Right lobe of liver (tissue), 6 donors: ENCODE data around the gene ZBTB32. TPM values are rescaled to one million over a fixed set of nuclear protein-coding genes. Genes with fewer than 3 reads are reported as not detected.

ENCODE experiments used
- ATAC-seq, 4 donors: fragments of 200-7000 bp; cut with Tn5 transposase; one replicate each; pipeline ENCODE4 v1.9.1; 2020; ENCODE audit warnings: mild to moderate bottlenecking in 4 of 4, moderate library complexity in 4 of 4
- DNase-seq, 3 donors: peaks; one replicate each; pipeline ENCODE4 v3.0.0-alpha.2; 2020
- H3K27ac ChIP-seq, 3 donors: fragments of 200-600 bp; one replicate each; pipeline ENCODE4 v1.8.0; 2022
- H3K27me3 ChIP-seq, 2 donors: fragments of 200-600 bp; one replicate each; pipeline ENCODE4 v1.8.0; 2022
- H3K36me3 ChIP-seq, 4 donors: fragments of 200-600 bp; sonication (generic) in 1 of 4; one replicate each; pipeline versions ENCODE4 v1.5.1 to v1.8.0; 2017 to 2022; ENCODE audit warnings: control low read depth in 1 of 4
- H3K4me1 ChIP-seq, 4 donors: fragments of 200-600 bp; sonication (generic) in 1 of 4; one replicate each; pipeline versions ENCODE4 v1.5.1 to v1.8.0; 2017 to 2022; ENCODE audit warnings: control low read depth in 1 of 4
- H3K4me3 ChIP-seq, 3 donors: fragments of 200-600 bp; one replicate each; pipeline ENCODE4 v1.8.0; 2022
- H3K9me3 ChIP-seq, 4 donors: fragments of 200-600 bp; sonication (generic) in 1 of 4; one replicate each; pipeline versions ENCODE4 v1.5.1 to v1.8.0; 2017 to 2022; ENCODE audit warnings: control low read depth in 1 of 4
- POLR2A ChIP-seq: fragments of 450-650 bp; IDR thresholded peaks from one replicate; pipeline ENCODE4 v1.6.1; 2017; ENCODE audit warnings: antibody characterized with exemption, mild to moderate bottlenecking
- WGBS: methylation state at CpG from one replicate; pipeline ENCODE4 v1.1.6; 2018; ENCODE audit warnings: low coverage, low lambda C conversion rate; ENCODE audit not compliant: insufficient coverage; ENCODE audit errors: missing lambda C conversion rate; 5-methylcytosine and 5-hydroxymethylcytosine counted together
- intact Hi-C, 2 donors: fragments of 100-400 bp; cut with DNase I; formaldehyde crosslinking; loops; one replicate each; pipeline versions ENCODE4 v1.11.2 to v1.14.1; 2022
- total RNA-seq, 6 experiments: library from RNA; depleted of rRNA in 2 of 6; stranded (reverse); fragments of >200 nt in 2 of 6; fragmentation: NEBNext Ultra II Directional in 3 of 6; extraction: Animal tissue kit (Norgen Biotek cat#: 25700) in 3 of 6; gene quantifications; one replicate each; pipeline versions ENCODE4 v1.1.0 to v1.2.4, GENCODE V29; 2016 to 2023
- TF ChIP-seq, protein P1 (sequence below), 4 donors: fragments of 200-600 bp in 3 of 4; fragments of 450-650 bp in 1 of 4; IDR thresholded peaks; one replicate each; pipeline versions ENCODE4 v1.5.1 to v1.8.0; 2016 to 2022; ENCODE audit warnings: antibody characterized with exemption in 4 of 4, mild to moderate bottlenecking in 2 of 4
- donor health status: DM: no; HTN: yes; CAD: no.
- donor health status: DM: no; HTN: no; CAD: no.
- donor health status: DM: no; HTN: no; CAD: no.
- donor health status: DM: no; HTN: yes; CAD: no.
- donor health status: DM: no; HTN: yes; CAD: no.

The ZBTB32 gene
- total RNA-seq, 6 experiments from 2014 or later, result 0.15 TPM; not detected in 5

DNA sequence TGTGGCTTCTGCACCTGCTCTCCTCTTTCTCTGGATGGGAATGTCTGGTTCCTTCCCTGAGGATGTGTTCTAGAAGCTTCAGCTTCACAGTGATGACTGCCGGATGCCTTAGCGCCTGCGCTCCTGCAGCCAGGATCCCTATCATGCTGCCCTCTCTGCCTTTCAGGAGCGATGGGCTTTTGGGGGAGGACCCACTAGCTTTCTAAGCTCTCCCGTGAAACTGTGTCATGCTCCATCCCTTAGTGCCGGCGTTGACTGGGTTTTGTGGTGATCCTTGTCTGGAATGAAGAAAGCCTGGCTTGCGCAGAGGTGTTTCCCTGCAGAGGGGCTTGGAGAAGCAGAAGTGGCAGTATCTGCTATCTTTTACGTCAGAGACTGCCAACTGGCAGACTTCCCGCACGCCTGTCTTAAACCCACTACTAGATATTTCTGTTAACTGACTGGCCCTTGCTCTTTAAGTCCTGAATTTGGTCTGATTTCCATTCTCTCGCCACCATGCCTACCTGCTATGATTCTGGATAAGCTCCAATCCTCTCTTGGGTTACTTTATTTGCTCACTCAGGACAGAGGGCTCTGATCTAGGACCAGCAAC is 9.6 kb downstream of the ZBTB32 start:
- TF ChIP-seq, protein P1, sequence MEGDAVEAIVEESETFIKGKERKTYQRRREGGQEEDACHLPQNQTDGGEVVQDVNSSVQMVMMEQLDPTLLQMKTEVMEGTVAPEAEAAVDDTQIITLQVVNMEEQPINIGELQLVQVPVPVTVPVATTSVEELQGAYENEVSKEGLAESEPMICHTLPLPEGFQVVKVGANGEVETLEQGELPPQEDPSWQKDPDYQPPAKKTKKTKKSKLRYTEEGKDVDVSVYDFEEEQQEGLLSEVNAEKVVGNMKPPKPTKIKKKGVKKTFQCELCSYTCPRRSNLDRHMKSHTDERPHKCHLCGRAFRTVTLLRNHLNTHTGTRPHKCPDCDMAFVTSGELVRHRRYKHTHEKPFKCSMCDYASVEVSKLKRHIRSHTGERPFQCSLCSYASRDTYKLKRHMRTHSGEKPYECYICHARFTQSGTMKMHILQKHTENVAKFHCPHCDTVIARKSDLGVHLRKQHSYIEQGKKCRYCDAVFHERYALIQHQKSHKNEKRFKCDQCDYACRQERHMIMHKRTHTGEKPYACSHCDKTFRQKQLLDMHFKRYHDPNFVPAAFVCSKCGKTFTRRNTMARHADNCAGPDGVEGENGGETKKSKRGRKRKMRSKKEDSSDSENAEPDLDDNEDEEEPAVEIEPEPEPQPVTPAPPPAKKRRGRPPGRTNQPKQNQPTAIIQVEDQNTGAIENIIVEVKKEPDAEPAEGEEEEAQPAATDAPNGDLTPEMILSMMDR (IDR thresholded peaks at IDR 0.05), result no peak
- no peak for TF ChIP-seq POLR2A
- H3K4me1 ChIP-seq, result peaks cover 0 to 12% (median 5%) of the 10 kb centered on the region in 4 donors
- H3K27me3 ChIP-seq, result no peaks in the 10 kb centered on the region
- 59% methylated on average over 7 of the region's 12 CpGs for WGBS
- no peaks in the 10 kb centered on the region for H3K9me3 ChIP-seq
- intact Hi-C loops, result no loop called here
- no peak for ATAC-seq
- no peak for DNase-seq
- H3K4me3 ChIP-seq, result no peak overlapping the region
- no peak overlapping the region for H3K27ac ChIP-seq
- H3K36me3 ChIP-seq, result no peaks in the 10 kb centered on the region

- ATAC-seq, result no peak
- H3K4me1 ChIP-seq, result peaks cover 0 to 17% (median 6%) of the 10 kb centered on the region in 4 donors
- intact Hi-C loops, result no loop called here
- 32% methylated on average over 3 of the region's 14 CpGs for WGBS
- DNase-seq, result no peak
- H3K27me3 ChIP-seq, result no peaks in the 10 kb centered on the region
- TF ChIP-seq, protein P1 (IDR thresholded peaks at IDR 0.05), result no peak
- no peak for TF ChIP-seq POLR2A
- no peaks in the 10 kb centered on the region for H3K9me3 ChIP-seq
- no peaks in the 10 kb centered on the region for H3K36me3 ChIP-seq
- H3K4me3 ChIP-seq, result no peak overlapping the region
- no peak overlapping the region for H3K27ac ChIP-seq
These were observed 10.4 kb downstream of the ZBTB32 start for GRCh38 chr19:35714601-35715354.

DNA sequence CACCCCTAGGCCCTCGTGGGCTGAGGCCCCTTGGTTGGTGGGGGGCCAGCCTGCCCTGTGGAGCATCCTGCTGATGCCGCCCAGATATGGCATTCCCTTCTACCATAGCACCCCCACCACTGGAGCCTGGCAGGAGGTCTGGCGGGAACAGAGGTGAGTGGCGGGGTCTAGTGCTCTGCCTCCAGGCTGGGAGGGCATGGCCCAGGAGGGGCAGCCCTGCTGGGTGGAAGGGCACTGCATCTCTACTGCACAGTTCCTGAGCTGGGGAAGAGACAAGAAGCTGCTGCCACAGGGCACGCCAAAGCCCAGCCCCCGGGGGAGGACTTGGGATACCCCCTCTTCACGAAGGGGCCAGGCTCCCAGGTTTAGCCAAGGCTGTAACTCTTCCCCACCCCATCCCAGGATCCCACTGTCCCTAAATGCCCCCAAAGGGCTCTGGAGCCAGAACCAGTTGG is 11.0 kb downstream of the ZBTB32 start:
- TF ChIP-seq POLR2A, result no peak
- TF ChIP-seq, protein P1 (IDR thresholded peaks at IDR 0.05), result no peak
- Histone ChIP-seq H3K27me3 (no peaks in the 10 kb centered on the region), H3K9me3 (no peaks in the 10 kb centered on the region), H3K4me1 (peaks cover 0 to 21% (median 6%) of the 10 kb centered on the region in 4 donors), H3K27ac (no peak overlapping the region), H3K36me3 (no peaks in the 10 kb centered on the region), H3K4me3 (no peak overlapping the region)
- 40% methylated on average over 1 of the region's 7 CpGs for WGBS
- DNase-seq, result peak in 1 of 3 donors; percentile 21
- intact Hi-C loops, result no loop called here
- ATAC-seq, result no peak

GRCh38 chr19:35715981-35716800 is 11.8 kb downstream of the ZBTB32 start:
- DNase-seq (peak; percentile 80 to 84 (median 81)), ATAC-seq (peak; percentile 45 to 61 (median 50))
- H3K4me1 ChIP-seq, result peaks cover 0 to 21% (median 6%) of the 10 kb centered on the region in 4 donors
- no peaks in the 10 kb centered on the region for H3K9me3 ChIP-seq
- H3K27me3 ChIP-seq, result no peaks in the 10 kb centered on the region
- peak overlapping the region; percentile 88 to 95 (median 92) for H3K4me3 ChIP-seq
- no peaks in the 10 kb centered on the region for H3K36me3 ChIP-seq
- H3K27ac ChIP-seq, result peak overlapping the region; percentile 72 to 91 (median 88)
- intact Hi-C loops, result no loop called here
- under 1% methylated on average over 40 of the region's 52 CpGs for WGBS
- TF ChIP-seq, protein P1 (IDR thresholded peaks at IDR 0.05), result no peak
- TF ChIP-seq POLR2A, result no peak
